ENCODE data around the gene L3MBTL3.

DNA sequence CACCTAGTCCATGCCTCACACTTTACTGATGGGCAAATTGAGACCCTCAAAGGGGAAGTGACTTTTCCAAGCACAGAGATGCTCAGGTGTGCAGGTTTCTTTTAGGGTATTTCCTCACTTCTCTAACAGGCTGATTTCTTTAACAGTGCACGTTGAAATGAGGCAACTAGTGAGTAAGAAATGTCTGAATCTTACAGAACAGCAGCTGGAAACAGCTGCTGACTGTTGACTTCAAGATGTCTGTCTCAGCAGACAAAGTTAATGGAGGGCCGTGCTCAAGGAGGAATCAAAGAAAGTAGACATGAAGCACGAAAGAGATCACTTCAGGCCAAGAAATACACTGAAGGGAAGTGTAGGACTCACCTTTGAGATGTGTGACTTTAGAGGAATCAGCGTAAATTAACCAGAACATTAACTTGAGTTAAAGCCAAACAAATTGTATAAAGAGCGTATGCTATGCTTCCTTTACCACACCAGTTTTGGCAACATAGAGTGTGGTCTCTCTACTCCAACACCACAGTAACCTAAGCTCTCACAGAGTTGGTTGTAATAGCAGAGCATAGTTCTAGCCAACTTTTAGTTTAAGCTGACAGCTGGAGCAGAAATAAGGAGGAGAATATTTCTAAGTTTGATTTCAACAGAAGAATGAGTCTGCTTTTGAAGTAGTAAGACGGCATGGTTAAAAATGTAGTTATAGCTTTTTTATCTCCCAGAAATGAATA is 143.5 kb downstream of the L3MBTL3 start:
- TF ChIP-seq, protein P1, sequence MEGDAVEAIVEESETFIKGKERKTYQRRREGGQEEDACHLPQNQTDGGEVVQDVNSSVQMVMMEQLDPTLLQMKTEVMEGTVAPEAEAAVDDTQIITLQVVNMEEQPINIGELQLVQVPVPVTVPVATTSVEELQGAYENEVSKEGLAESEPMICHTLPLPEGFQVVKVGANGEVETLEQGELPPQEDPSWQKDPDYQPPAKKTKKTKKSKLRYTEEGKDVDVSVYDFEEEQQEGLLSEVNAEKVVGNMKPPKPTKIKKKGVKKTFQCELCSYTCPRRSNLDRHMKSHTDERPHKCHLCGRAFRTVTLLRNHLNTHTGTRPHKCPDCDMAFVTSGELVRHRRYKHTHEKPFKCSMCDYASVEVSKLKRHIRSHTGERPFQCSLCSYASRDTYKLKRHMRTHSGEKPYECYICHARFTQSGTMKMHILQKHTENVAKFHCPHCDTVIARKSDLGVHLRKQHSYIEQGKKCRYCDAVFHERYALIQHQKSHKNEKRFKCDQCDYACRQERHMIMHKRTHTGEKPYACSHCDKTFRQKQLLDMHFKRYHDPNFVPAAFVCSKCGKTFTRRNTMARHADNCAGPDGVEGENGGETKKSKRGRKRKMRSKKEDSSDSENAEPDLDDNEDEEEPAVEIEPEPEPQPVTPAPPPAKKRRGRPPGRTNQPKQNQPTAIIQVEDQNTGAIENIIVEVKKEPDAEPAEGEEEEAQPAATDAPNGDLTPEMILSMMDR (IDR thresholded peaks at IDR 0.05): no peak
- TF ChIP-seq POLR2A (IDR thresholded peaks at IDR 0.05): no peak

All from thyroid gland (tissue), 4 donors.